GM19193 (cell line): ENCODE data around the gene ANKRD39.

ENCODE experiments used
- POLR2A ChIP-seq: IDR thresholded peaks from 4 replicates; pipeline ENCODE4 v1.6.1; 2011; ENCODE audit not compliant: insufficient read depth, insufficient read length; ENCODE audit errors: extremely low read depth

ANKRD39 gene

DNA sequence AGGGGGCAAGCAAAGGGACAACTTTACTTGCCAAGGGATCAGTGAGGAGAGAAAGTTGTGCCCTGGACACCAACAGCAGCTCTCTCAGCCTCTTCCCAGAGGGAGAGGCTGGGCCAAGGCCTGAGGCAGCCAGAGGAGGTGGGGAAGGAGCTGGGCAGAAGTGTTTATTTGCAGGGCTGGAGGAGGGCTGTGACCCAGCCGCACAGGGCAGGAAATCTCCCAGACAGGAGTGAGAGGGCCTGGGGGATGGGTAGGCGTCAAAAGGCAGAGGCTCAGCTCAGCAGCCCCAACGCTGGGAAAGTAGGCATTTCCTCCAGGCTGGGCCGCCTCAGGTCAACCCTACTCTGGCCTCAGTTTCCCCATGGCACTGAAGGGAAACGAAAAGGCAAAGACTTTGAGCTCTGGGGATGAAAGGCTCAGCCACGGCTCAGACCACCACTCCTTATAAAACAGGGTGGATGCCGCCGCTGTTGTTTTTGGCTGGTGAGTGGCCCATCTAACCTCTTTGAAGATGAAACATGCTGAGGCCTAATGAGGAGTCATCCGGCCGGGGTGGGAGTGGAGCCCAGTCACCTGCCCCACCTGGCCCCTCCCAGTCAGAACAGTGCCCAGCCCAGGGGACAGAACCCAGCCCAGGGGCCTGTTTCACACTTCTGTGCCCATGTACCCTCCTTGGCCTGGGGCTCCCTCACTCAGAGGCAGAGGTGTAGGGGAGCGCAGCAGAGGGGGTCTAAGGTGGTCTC lies 33.9 kb upstream of the ANKRD39 start:
- no peak for TF ChIP-seq POLR2A

DNA sequence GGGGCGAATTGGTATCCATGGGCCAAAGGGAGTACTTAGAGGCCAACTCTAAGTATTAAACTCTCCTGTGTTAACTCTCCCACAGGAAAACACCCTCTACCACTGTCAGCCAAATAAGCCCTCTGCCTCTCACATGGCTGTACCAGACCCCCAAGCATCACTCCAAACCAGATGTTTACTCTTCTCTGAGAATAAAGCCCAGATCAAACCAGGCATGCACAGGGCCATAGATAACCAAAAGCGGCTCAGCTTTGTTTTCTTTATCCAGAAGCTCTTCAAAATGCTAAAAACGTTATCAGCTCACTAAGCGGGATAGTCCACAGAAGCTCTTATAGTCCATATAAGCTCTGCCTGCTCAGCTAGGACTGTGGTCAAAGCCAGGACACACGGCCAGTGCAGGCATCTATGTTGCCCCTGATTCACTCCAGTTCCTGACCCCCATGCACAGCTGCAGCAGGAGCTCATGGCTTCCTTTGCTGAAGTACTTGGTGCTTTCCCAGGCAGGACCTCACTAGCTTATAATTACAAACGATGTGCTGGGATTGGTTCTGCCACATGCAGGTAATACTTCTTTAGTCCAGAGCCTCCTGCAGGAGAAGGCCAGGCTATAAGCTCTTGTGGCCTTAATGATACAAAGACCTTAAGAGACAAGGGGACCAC lies 33.0 kb upstream of the ANKRD39 start:
- TF ChIP-seq POLR2A, result no peak

GRCh38 chr2:96890252-96890651 lies 32.4 kb upstream of the ANKRD39 start:
- no peak for TF ChIP-seq POLR2A

DNA sequence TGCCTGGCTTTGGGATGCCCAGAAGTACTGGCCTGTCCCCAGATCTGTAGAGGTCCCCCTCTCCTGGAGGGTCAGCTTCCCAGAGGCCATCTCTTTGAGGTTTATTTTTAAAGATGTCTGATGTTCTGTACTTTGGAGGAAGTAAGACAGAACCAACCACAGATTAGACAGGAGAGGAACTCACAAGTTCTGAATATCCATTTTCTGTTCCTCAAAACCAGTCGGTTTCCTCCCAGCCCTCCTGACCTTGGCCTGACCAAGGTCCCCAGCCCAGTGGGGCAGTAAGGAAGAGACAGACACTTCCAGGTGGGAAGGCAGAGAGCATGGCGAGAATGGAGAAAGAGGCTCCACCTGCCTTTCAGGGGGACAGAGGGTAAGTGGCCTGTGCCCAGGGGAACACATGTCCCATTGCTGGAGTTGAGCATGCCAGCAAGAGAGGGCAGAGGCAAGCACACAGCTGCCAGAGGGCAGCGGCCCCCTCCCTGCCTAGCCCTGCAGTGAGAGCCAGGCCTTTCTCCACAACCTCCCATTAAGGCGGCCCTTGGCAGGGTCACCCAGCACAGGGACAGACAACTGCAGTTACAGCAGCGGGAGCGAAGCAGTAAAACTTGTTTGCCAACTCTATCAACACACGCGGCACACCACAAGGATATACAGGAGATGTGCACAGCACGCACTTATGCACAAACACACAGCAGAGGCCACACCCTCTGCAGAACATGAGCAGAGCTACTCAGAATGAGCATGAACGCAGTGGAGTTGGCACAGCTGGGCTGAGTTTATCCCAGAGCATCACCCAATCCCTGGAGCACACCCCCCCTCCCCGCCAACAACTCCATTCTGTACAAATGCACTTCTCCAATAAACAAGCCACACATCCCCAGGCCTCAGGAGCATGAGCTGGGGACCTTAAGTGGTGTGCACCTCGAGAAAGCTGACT lies 30.5 kb upstream of the ANKRD39 start:
- no peak for TF ChIP-seq POLR2A

- TF ChIP-seq POLR2A, result no peak
Measured at GRCh38 chr2:96887493-96888012, 29.7 kb upstream of the ANKRD39 start.

- no peak for TF ChIP-seq POLR2A
Measured at GRCh38 chr2:96885432-96886347, 27.9 kb upstream of the ANKRD39 start.

GRCh38 chr2:96884299-96885094 lies 26.7 kb upstream of the ANKRD39 start:
- no peak for TF ChIP-seq POLR2A

- TF ChIP-seq POLR2A, result no peak
Measured at GRCh38 chr2:96883306-96883705, 25.5 kb upstream of the ANKRD39 start.

DNA sequence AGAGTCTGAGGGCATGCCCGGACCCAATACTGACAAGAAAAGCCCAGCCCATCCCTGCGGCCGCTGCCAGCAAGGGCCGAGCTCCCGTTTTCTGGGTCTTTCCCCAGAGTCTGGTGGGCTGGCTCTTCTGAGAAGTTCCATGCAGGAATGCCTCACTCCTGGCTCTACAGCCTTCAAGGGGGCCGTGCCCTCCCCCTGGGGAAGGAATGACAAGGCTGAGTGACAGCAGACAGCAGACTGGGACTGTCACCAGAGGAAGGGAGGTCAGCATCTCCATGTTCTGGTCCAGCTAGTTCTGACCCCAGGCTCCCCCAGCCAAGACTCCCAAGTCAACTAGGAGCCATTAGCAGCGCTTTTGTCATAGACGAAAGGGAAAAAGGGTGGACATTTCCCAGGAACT lies 25.1 kb upstream of the ANKRD39 start:
- no peak for TF ChIP-seq POLR2A

GRCh38 chr2:96882230-96882629 lies 24.4 kb upstream of the ANKRD39 start:
- TF ChIP-seq POLR2A, result no peak

DNA sequence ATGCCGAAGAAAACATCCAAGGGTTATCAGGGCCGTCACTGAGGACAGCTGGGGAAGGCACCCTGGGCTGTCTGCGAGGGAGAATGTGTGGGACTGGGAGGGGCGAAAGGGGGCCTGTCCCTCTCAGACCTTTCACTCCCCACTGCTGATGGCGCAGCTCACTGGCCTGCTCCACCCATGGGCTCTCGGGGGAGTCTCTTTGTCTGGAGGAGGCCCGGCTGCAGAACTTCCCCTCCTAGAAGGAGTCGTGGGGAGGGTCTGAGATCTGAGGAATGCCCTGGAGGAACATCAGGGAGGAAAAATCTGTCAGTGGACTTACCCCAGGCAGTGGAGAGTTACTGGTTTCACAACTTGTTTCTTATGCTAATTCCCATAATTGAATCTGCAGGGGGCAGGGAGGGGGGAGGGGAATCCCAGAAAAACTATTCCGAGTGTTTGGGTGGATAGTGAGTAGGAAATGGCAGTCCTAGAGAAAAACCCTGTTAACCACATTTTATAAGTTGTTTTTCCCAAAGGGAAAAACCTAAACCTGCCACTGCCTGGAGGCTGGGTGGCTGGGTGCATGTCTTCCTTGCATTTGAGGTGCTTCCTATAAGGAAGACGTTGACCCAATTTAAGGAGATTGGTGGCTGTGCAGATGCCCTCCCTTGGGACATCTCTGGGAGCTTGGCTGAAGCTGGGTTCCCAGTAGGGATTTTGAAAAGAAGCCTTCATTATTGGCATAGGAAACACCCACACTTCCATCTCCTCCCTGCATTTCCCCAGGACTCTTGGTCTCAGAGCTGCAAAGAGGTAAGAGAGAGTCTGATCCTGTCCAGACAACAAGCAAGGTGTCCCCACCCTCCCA lies 23.8 kb upstream of the ANKRD39 start:
- TF ChIP-seq POLR2A, result no peak

GRCh38 chr2:96880891-96881273 lies 23.1 kb upstream of the ANKRD39 start:
- TF ChIP-seq POLR2A, result no peak
